A549 (cell line): Measurements from ENCODE around the gene PARD3B. TPM values are rescaled to one million over a fixed set of nuclear protein-coding genes. Genes with fewer than 3 reads are reported as not detected.

Source experiments
- ATAC-seq, 2 experiments: fragments of 200-7000 bp in 1 of 2; fragments of >200 bp in 1 of 2; cut with Nextera tagmentation in 1 of 2; cut with Tn5 transposase in 1 of 2; 3 replicates each; pipeline versions ENCODE4 v1.8.0 to v1.9.1; 2018 to 2020; ENCODE audit warnings: mild to moderate bottlenecking in 1 of 2, moderate library complexity in 1 of 2
- CTCF ChIA-PET: fragments of 300-600 bp; sonication (Branson Sonifier 250); formaldehyde crosslinking; extraction: SDS; loops from one replicate; lab custom pipeline; 2021; ENCODE audit warnings: antibody characterized with exemption, inconsistent platforms; lab: Yijun Ruan, JAX
- POLR2A ChIA-PET: fragments of 350-600 bp; formaldehyde crosslinking; extraction: SDS; loops from one replicate; lab custom pipeline; 2021; ENCODE audit warnings: antibody characterized with exemption, inconsistent platforms; lab: Yijun Ruan, JAX
- DNase-seq, 2 experiments: peaks; one replicate each; pipeline versions ENCODE4 v3.0.0 to v3.0.0-alpha.2; 2011 to 2016; ENCODE audit warnings: low read depth in 1 of 2, low spot score in 1 of 2
- FAIRE-seq: peaks from 2 replicates; lab custom pipeline; 2011; peaks lifted over from hg19 to GRCh38; lab: Jason Lieb, UNC
- H3K27ac ChIP-seq, 2 experiments: fragments of >200 bp; sonication (Bioruptor Twin); formaldehyde crosslinking; 3 replicates each; pipeline ENCODE4 v1.5.1; 2016 to 2017
- H3K4me1 ChIP-seq: fragments of >200 bp; sonication (Bioruptor Twin); formaldehyde crosslinking; 3 replicates; pipeline ENCODE4 v1.6.1; 2016
- H3K4me2 ChIP-seq: fragments of >200 bp; sonication (Bioruptor Twin); formaldehyde crosslinking; 3 replicates; pipeline ENCODE4 v1.6.1; 2016
- H3K4me3 ChIP-seq: fragments of >200 bp; sonication (Bioruptor Twin); formaldehyde crosslinking; 3 replicates; pipeline ENCODE4 v1.5.1; 2016
- H3K9me3 ChIP-seq: fragments of >200 bp; sonication (Bioruptor Twin); formaldehyde crosslinking; 3 replicates; pipeline ENCODE4 v1.6.1; 2016
- BHLHE40 ChIP-seq: IDR thresholded peaks from 2 replicates; pipeline ENCODE4 v1.6.1; 2012; ENCODE audit warnings: low read depth, low read length, inconsistent platforms
- CBX2 ChIP-seq: fragments of 200-600 bp; sonication (generic); IDR thresholded peaks from 2 replicates; pipeline ENCODE4 v1.6.1; 2016; ENCODE audit warnings: low read depth, mild to moderate bottlenecking, borderline replicate concordance
- CHD4 ChIP-seq: fragments of 200-600 bp; sonication (generic); IDR thresholded peaks from 2 replicates; pipeline ENCODE4 v1.6.1; 2016; ENCODE audit warnings: antibody characterized with exemption, mild to moderate bottlenecking, borderline replicate concordance
- FOSL2 ChIP-seq, 2 experiments: fragments of 450-650 bp in 1 of 2; fragments of >200 bp in 1 of 2; sonication (Bioruptor Twin) in 1 of 2; formaldehyde crosslinking; IDR thresholded peaks; 2 replicates each; pipeline versions ENCODE4 v1.5.0 to v1.6.1; 2016 to 2020; ENCODE audit warnings: mild to moderate bottlenecking in 1 of 2, moderate library complexity in 1 of 2
- FOXS1 ChIP-seq: fragments of 250-450 bp; sonication (Bioruptor Pico); IDR thresholded peaks from 2 replicates; pipeline ENCODE4 v1.5.0; 2020; ENCODE audit warnings: mild to moderate bottlenecking, moderate library complexity
- HMGXB4 ChIP-seq: fragments of 250-450 bp; sonication (Bioruptor Pico); IDR thresholded peaks from 2 replicates; pipeline ENCODE4 v1.5.0; 2021; ENCODE audit warnings: mild to moderate bottlenecking, moderate library complexity, borderline replicate concordance
- HOXA7 ChIP-seq: fragments of 250-450 bp; sonication (Bioruptor Pico); IDR thresholded peaks from 2 replicates; pipeline ENCODE4 v1.5.0; 2020; ENCODE audit warnings: mild to moderate bottlenecking, moderate library complexity
- HOXB5 ChIP-seq: fragments of 250-450 bp; sonication (Bioruptor Pico); IDR thresholded peaks from 2 replicates; pipeline ENCODE4 v1.5.0; 2020; ENCODE audit warnings: mild to moderate bottlenecking, moderate library complexity
- MAFK ChIP-seq: fragments of 450-650 bp; IDR thresholded peaks from 2 replicates; pipeline ENCODE4 v1.6.1; 2014; ENCODE audit not compliant: partially characterized antibody
- MAX ChIP-seq: IDR thresholded peaks from 2 replicates; pipeline ENCODE4 v1.6.1; 2012
- MYC ChIP-seq: IDR thresholded peaks from 2 replicates; pipeline ENCODE4 v1.6.1; 2012; ENCODE audit warnings: mild to moderate bottlenecking, inconsistent platforms, low read length, improper control_type of control experiment, borderline replicate concordance
- NR3C1 ChIP-seq: fragments of >200 bp; sonication (Bioruptor Twin); formaldehyde crosslinking; IDR thresholded peaks from 3 replicates; pipeline ENCODE4 v1.6.1; 2017
- RAD21 ChIP-seq, 2 experiments: fragments of >200 bp in 1 of 2; sonication (Bioruptor Twin) in 1 of 2; formaldehyde crosslinking in 1 of 2; IDR thresholded peaks in 1 of 2; conservative IDR thresholded peaks in 1 of 2; 2 replicates in 1 of 2; 3 replicates in 1 of 2; pipeline ENCODE4 v1.6.1; 2012 to 2018; ENCODE audit warnings: inconsistent platforms in 1 of 2
- REST ChIP-seq: fragments of 200-600 bp; sonication (generic); IDR thresholded peaks from 2 replicates; pipeline ENCODE4 v1.6.1; 2016; ENCODE audit warnings: antibody characterized with exemption, mild to moderate bottlenecking, moderate library complexity
- RNF2 ChIP-seq: fragments of 200-600 bp; sonication (generic); IDR thresholded peaks from 2 replicates; pipeline ENCODE4 v1.6.1; 2016; ENCODE audit warnings: low read depth, mild to moderate bottlenecking, antibody characterized with exemption, moderate library complexity, borderline replicate concordance
- SMC3 ChIP-seq: fragments of >200 bp; sonication (Bioruptor Twin); formaldehyde crosslinking; IDR thresholded peaks from 3 replicates; pipeline ENCODE4 v1.6.1; 2018; ENCODE audit warnings: inconsistent platforms
- TP53 ChIP-seq: fragments of 250-450 bp; sonication (Bioruptor Pico); IDR thresholded peaks from 2 replicates; pipeline ENCODE4 v1.5.0; 2021; ENCODE audit warnings: mild to moderate bottlenecking, moderate library complexity
- ZC3H11A ChIP-seq: fragments of 450-650 bp; IDR thresholded peaks from 2 replicates; pipeline ENCODE4 v1.6.1; 2014; ENCODE audit warnings: antibody characterized with exemption, mild to moderate bottlenecking
- WGBS: methylation state at CpG from one replicate; pipeline ENCODE4 v1.1.6; 2017; ENCODE audit errors: missing lambda C conversion rate; 5-methylcytosine and 5-hydroxymethylcytosine counted together
- polyA plus RNA-seq, 4 experiments: library from polyadenylated mRNA; depleted of rRNA in 3 of 4; stranded (reverse); fragments of >200 nt; fragmentation: RNase III in 1 of 4; extraction: RNeasy Plus Mini Kit Qiagen cat#74134 plus additional on column Dnase treatment in 1 of 4; gene quantifications; 2 replicates in 3 of 4; 3 replicates in 1 of 4; pipeline ENCODE4 v1.2.3, GENCODE V29; 2011 to 2017
- TF ChIP-seq, protein P1 (sequence below): IDR thresholded peaks from 2 replicates; pipeline ENCODE4 v1.6.1; 2012; ENCODE audit warnings: low read depth, borderline replicate concordance

Gene PARD3B
- polyA plus RNA-seq, 2 of the 4 experiments (the other 2 are of a cell fraction) = 1.2 to 2.4 TPM

- TF ChIP-seq, protein P1, sequence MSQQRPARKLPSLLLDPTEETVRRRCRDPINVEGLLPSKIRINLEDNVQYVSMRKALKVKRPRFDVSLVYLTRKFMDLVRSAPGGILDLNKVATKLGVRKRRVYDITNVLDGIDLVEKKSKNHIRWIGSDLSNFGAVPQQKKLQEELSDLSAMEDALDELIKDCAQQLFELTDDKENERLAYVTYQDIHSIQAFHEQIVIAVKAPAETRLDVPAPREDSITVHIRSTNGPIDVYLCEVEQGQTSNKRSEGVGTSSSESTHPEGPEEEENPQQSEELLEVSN = no peak
- TF ChIP-seq MYC = no peak
- no peak for TF ChIP-seq FOXS1
- no peak for TF ChIP-seq MAX
- TF ChIP-seq CHD4 = no peak
- TF ChIP-seq CBX2 = no peak
- no peak for TF ChIP-seq SMC3
- no peak for TF ChIP-seq HMGXB4 (CRISPR knock-in tag)
- TF ChIP-seq HOXB5 (CRISPR knock-in tag) = no peak
- TF ChIP-seq BHLHE40 = no peak
- TF ChIP-seq RNF2 = no peak
- TF ChIP-seq HOXA7 = no peak
- TF ChIP-seq FOSL2 (IDR thresholded peaks at IDR 0.05) = no peak
- no peak for TF ChIP-seq FOSL2 (CRISPR knock-in tag; IDR thresholded peaks at IDR 0.05)
- Histone ChIP-seq H3K4me2 (no peak overlapping the region), H3K4me3 (no peak overlapping the region), H3K27ac (no peak overlapping the region), H3K4me1 (no peaks in the 10 kb centered on the region), H3K9me3 (peaks cover 5% of the 10 kb centered on the region; the same call in 1 of the 3 replicates)
- DNase-seq = no peak
- no peak for ATAC-seq
- ChIA-PET POLR2A (no interaction called here), CTCF (interaction anchor here (0.6 kb wide), 1 partner anchor 132 kb away, joined by 3 read pairs; no protein-coding TSS in a partner anchor)
- FAIRE-seq = no peak
These were observed 263.2 kb downstream of the PARD3B start for GRCh38 chr2:204808494-204808893.

DNA sequence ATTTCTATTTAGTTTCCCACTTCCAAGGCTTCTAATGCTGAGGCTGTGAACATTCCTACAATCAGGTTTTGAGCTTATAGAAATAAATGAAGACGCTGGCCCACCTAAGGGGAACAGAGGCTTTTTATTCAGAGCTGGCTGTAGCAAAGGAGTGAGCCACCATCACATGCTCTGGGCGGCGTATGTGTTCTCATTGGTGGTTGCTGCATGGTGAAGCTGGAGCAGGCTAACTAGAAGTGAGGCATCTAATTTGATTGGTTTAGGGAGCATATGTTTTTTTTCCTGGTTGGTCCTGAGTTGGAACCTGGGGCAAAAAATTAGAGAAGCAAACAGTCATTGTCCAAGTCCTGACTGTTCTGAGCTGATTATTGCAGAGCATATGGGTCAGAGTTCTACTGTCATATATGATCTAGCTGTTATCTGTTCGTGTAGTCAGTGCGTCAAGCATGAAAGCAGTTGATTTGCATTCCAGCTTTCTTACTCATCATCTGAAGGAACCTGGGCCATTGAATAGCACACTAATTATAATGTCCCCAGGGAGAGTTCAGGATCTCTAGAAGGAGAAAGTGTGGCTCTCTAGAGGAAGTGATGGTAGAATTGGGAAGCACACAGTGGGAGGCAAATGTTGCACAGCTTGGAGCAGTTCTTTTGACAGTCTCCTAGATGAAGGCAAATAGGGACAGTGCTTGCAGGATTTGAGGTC is 279.6 kb downstream of the PARD3B start:
- ATAC-seq = no peak
- H3K4me1 ChIP-seq = no peaks in the 10 kb centered on the region
- no peak overlapping the region for H3K27ac ChIP-seq
- no peak for FAIRE-seq
- no peak for TF ChIP-seq REST
- ChIA-PET CTCF (interaction anchor here (1.4 kb wide), 1 partner anchor 78 kb away, joined by 3 read pairs; no protein-coding TSS in a partner anchor), POLR2A (interaction anchor here (0.5 kb wide), 1 partner anchor 27 kb away, joined by 4 read pairs; no protein-coding TSS in a partner anchor)
- 68% methylated on average over 5 of the region's 5 CpGs for WGBS
- no peak for DNase-seq
- no peak overlapping the region for H3K4me2 ChIP-seq
- no peaks in the 10 kb centered on the region for H3K9me3 ChIP-seq
- H3K4me3 ChIP-seq = no peak overlapping the region

DNA sequence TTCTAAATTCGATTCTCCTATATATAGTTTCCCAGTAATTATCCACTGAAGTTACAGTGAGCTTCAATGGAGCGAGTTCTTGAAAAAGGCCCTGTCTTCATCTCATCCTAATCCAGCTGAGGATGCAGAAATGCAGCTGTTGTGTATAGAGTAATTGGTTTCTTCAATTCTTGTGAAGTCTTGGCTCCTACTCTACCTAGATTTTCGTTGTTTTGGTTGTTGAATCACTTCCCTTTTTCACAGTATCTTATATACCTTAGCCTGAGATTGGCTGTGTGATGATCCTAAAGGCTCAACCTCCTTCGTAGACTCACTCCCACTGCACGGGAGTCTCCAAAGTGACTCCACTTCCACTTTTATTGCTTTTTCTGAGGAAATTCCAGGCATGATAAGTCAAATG is 280.4 kb downstream of the PARD3B start:
- Histone ChIP-seq H3K27ac (no peak overlapping the region), H3K4me1 (no peaks in the 10 kb centered on the region), H3K4me2 (no peak overlapping the region), H3K9me3 (no peaks in the 10 kb centered on the region), H3K4me3 (no peak overlapping the region)
- FAIRE-seq = no peak
- no peak for DNase-seq
- POLR2A ChIA-PET = no interaction called here
- no peak for TF ChIP-seq MAFK
- no peak for TF ChIP-seq RAD21 (conservative IDR thresholded peaks at IDR 0.05 in 1 of 2, IDR thresholded peaks at IDR 0.05 in 1 of 2)
- TF ChIP-seq NR3C1 = no peak
- no peak for TF ChIP-seq TP53 (CRISPR knock-in tag)
- TF ChIP-seq ZC3H11A = no peak
- ATAC-seq = no peak
- WGBS = 51% methylated on average over 5 of the region's 5 CpGs
- CTCF ChIA-PET = no interaction called here
